Suprapubic skin (tissue), 4 donors: ENCODE data around the gene FOXK2. TPM values are rescaled to one million over a fixed set of nuclear protein-coding genes. Genes with fewer than 3 reads are reported as not detected.
"Not testable (repeated sequence)": the region's sequence is repeated elsewhere in the genome, so short reads cannot be mapped to it uniquely, and the experiment has no call there.

ENCODE experiments used
- DNase-seq, 2 donors: peaks; one replicate each; pipeline ENCODE4 v3.0.0-alpha.2; 2019; ENCODE audit warnings: low spot score in 2 of 2
- H3K27ac ChIP-seq: fragments of 200-600 bp; sonication (generic); one replicate; pipeline ENCODE4 v1.5.1; 2019
- H3K27me3 ChIP-seq: fragments of 200-600 bp; sonication (generic); one replicate; pipeline ENCODE4 v1.5.1; 2019
- H3K36me3 ChIP-seq: fragments of 200-600 bp; sonication (generic); one replicate; pipeline ENCODE4 v1.5.1; 2019
- H3K4me1 ChIP-seq: fragments of 200-600 bp; sonication (generic); one replicate; pipeline ENCODE4 v1.5.1; 2019
- H3K4me3 ChIP-seq: fragments of 200-600 bp; sonication (generic); one replicate; pipeline ENCODE4 v1.5.1; 2019; ENCODE audit warnings: mild to moderate bottlenecking
- H3K9me3 ChIP-seq: fragments of 200-600 bp; sonication (generic); one replicate; pipeline ENCODE4 v1.5.1; 2019
- EP300 ChIP-seq: sonication (generic); formaldehyde crosslinking; IDR thresholded peaks from one replicate; pipeline ENCODE4 v1.6.1; 2017; ENCODE audit warnings: antibody characterized with exemption
- POLR2A ChIP-seq, 2 donors: fragments of 450-650 bp; IDR thresholded peaks; one replicate each; pipeline ENCODE4 v1.6.1; 2017; ENCODE audit warnings: antibody characterized with exemption in 2 of 2, mild to moderate bottlenecking in 2 of 2, moderate library complexity in 2 of 2
- POLR2AphosphoS5 ChIP-seq, 3 donors: sonication (generic); formaldehyde crosslinking; IDR thresholded peaks; one replicate each; pipeline ENCODE4 v1.6.1; 2017; ENCODE audit warnings: antibody characterized with exemption in 3 of 3
- WGBS: methylation state at CpG from one replicate; pipeline ENCODE4 v1.1.5; 2018; 5-methylcytosine and 5-hydroxymethylcytosine counted together
- total RNA-seq, 4 donors: library from RNA; depleted of rRNA; stranded (reverse); fragments of >200 nt; gene quantifications; one replicate each; pipeline ENCODE4 v1.1.0, GENCODE V29; 2016
- TF ChIP-seq, protein P1 (sequence below), 2 donors: fragments of 200-600 bp in 1 of 2; fragments of 450-650 bp in 1 of 2; sonication (generic) in 1 of 2; IDR thresholded peaks; one replicate each; pipeline ENCODE4 v1.5.1; 2016 to 2019; ENCODE audit warnings: antibody characterized with exemption in 2 of 2, mild to moderate bottlenecking in 1 of 2, moderate library complexity in 1 of 2

Gene FOXK2
- total RNA-seq, 4 donors from 2014 or later, result 62.7 to 94.5 (median 78.4) TPM

DNA sequence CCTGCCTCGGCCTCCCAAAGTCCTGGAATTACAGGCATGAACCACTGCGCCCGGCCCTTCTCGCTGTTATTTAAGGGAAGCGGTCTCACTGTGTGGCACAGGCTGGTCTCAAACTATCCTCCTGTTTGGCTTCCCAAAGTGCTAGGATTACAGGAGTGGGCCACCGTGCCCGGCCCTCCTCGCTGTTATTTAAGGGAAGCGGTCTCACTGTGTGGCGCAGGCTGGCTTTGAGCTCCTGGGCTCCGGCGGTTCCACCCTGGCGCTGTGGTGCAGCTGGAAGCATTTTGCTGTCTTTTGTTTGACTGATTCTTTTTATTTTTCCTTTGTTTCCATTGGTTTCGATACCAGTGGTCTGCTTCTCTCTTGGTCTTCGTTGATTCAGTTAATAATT is 40.7 kb downstream of the FOXK2 start:
- peaks cover 3% of the 10 kb centered on the region for H3K36me3 ChIP-seq
- WGBS, result 80% methylated on average over 15 of the region's 15 CpGs
- TF ChIP-seq POLR2AphosphoS5 (IDR thresholded peaks at IDR 0.05) (no peak), EP300 (no peak), POLR2A (IDR thresholded peaks at IDR 0.05) (no peak)
- TF ChIP-seq, protein P1, sequence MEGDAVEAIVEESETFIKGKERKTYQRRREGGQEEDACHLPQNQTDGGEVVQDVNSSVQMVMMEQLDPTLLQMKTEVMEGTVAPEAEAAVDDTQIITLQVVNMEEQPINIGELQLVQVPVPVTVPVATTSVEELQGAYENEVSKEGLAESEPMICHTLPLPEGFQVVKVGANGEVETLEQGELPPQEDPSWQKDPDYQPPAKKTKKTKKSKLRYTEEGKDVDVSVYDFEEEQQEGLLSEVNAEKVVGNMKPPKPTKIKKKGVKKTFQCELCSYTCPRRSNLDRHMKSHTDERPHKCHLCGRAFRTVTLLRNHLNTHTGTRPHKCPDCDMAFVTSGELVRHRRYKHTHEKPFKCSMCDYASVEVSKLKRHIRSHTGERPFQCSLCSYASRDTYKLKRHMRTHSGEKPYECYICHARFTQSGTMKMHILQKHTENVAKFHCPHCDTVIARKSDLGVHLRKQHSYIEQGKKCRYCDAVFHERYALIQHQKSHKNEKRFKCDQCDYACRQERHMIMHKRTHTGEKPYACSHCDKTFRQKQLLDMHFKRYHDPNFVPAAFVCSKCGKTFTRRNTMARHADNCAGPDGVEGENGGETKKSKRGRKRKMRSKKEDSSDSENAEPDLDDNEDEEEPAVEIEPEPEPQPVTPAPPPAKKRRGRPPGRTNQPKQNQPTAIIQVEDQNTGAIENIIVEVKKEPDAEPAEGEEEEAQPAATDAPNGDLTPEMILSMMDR (IDR thresholded peaks at IDR 0.05), result no peak
- H3K9me3 ChIP-seq, result no peaks in the 10 kb centered on the region
- DNase-seq, result no peak
- H3K27ac ChIP-seq, result no peak overlapping the region
- H3K27me3 ChIP-seq, result no peaks in the 10 kb centered on the region
- H3K4me3 ChIP-seq, result no peak overlapping the region
- H3K4me1 ChIP-seq, result peaks cover 15% of the 10 kb centered on the region

DNA sequence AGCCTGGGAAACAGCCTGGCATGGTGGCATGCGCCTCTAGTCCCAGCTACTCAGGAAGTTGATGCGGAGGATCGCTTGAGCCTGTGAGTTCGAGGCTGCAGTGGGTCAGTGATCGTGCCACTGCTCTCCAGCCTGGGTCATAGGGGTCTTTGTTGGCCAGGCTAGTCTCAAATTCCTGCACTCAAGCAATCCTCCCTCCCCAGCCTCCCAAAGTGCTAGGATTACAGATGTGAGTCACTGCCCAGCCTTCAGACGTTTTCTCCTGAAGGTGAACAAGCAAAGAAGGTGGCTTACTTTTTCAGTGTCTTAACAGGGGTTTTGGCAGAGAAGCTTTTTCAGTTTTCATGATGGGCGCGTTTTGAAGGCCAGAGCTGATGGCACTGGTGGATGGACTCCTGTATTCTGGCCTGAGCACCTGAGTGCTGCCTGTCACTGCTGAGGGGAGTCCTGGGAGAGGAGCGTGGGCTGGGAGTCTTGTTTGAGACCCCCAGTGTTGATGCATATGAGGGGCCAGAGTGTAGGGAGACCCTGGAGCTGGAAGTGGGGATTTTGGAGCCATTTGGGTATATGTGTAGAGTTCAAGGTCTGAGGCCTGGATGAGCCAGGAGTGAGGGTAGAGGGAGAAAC is 41.4 kb downstream of the FOXK2 start:
- peaks cover 10% of the 10 kb centered on the region for H3K36me3 ChIP-seq
- H3K27ac ChIP-seq, result no peak overlapping the region
- H3K4me3 ChIP-seq, result no peak overlapping the region
- TF ChIP-seq POLR2AphosphoS5 (IDR thresholded peaks at IDR 0.05), result no peak
- TF ChIP-seq POLR2A (IDR thresholded peaks at IDR 0.05), result no peak
- TF ChIP-seq EP300, result no peak
- TF ChIP-seq, protein P1 (IDR thresholded peaks at IDR 0.05), result no peak
- WGBS, result 85% methylated on average over 9 of the region's 9 CpGs
- H3K4me1 ChIP-seq, result peaks cover 14% of the 10 kb centered on the region
- H3K27me3 ChIP-seq, result no peaks in the 10 kb centered on the region
- H3K9me3 ChIP-seq, result no peaks in the 10 kb centered on the region
- no peak for DNase-seq

DNA sequence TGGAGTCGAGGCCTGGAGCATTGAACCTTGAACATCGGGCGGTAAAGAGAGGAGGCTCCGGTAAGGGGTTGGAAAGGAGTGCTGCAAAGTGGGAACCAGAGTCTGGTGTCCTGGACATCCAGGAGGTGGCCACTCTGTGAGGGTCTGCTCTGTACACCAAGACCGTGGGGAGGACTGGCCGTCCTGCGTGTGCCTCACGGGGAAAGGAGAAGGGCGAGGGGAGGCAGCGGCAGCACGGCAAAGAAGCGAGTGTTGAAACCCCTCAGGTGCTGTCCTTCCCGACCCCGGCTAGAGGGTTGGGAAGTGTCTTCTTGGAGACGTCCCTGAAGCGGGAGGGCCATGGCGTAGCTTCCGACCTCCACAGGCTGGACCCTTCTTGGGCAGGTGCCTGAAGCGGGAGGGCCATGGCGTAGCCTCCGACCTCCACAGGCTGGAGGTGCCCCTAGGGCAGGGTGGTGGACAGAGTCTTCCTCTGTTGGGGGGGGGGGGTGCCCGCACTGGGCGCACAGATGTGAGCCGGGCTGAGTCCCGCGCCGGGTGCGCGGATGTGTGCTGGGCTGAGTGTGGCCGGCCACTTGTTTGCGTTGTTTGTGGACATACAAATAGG is 42.0 kb downstream of the FOXK2 start:
- Histone ChIP-seq H3K27me3 (no peaks in the 10 kb centered on the region), H3K27ac (no peak overlapping the region), H3K4me1 (peaks cover 14% of the 10 kb centered on the region), H3K9me3 (no peaks in the 10 kb centered on the region), H3K36me3 (peaks cover 16% of the 10 kb centered on the region), H3K4me3 (no peak overlapping the region)
- 93% methylated on average over 31 of the region's 31 CpGs for WGBS
- no peak for TF ChIP-seq POLR2AphosphoS5 (IDR thresholded peaks at IDR 0.05)
- no peak for TF ChIP-seq EP300
- TF ChIP-seq, protein P1 (IDR thresholded peaks at IDR 0.05), result no peak
- no peak for TF ChIP-seq POLR2A (IDR thresholded peaks at IDR 0.05)
- DNase-seq, result no peak

DNA sequence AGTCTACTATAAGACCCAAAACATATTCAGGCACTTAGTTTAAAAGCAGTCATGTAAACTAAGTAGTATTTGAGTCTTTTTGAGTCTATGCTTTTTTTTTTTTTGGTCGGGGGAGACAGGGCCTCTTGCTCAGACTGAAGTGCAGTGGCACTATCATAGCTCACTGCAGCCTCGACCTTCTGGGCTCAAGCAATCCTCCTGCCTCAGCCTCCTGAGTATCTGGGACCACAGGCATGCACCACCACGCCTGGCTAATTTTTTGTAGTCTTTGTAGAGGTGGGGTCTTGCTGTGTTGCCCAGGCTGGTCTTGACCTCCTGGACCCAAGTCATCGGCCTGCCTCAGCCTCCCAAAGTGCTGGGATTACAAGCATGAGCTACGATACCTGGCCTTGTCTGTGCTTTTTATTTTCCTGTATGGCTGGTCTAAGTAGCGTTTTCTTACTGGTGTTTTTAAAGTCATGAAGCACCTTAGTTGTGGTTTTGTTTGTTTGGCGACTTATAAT is 43.2 kb downstream of the FOXK2 start:
- not testable (repeated sequence) for H3K27ac ChIP-seq, H3K27me3 ChIP-seq, DNase-seq, H3K4me3 ChIP-seq, H3K9me3 ChIP-seq
- H3K36me3 ChIP-seq, result peaks cover 27% of the 10 kb centered on the region
- peaks cover 14% of the 10 kb centered on the region for H3K4me1 ChIP-seq
- WGBS, result 82% methylated on average over 7 of the region's 7 CpGs

DNA sequence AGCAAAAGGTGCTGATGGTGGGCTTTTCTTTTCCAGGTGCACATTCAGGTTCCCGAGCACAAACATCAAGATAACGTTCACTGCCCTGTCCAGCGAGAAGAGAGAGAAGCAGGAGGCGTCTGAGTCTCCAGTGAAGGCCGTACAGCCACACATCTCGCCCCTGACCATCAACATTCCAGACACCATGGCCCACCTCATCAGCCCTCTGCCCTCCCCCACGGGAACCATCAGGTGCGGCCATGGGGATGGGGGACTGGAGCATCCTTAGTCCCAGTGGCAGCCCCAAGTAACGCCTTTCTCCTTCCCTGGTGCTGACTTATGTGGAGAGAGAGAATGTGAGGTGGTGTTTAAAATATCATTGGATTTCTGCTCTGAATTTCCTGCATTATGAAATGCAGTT is 43.8 kb downstream of the FOXK2 start:
- peaks cover 14% of the 10 kb centered on the region for H3K4me1 ChIP-seq
- no peak overlapping the region for H3K27ac ChIP-seq
- no peaks in the 10 kb centered on the region for H3K9me3 ChIP-seq
- TF ChIP-seq POLR2A (IDR thresholded peaks at IDR 0.05) (no peak), EP300 (no peak), POLR2AphosphoS5 (IDR thresholded peaks at IDR 0.05) (no peak)
- TF ChIP-seq, protein P1 (IDR thresholded peaks at IDR 0.05), result no peak
- WGBS, result 88% methylated on average over 8 of the region's 9 CpGs
- H3K27me3 ChIP-seq, result no peaks in the 10 kb centered on the region
- peaks cover 33% of the 10 kb centered on the region for H3K36me3 ChIP-seq
- DNase-seq, result no peak
- no peak overlapping the region for H3K4me3 ChIP-seq

DNA sequence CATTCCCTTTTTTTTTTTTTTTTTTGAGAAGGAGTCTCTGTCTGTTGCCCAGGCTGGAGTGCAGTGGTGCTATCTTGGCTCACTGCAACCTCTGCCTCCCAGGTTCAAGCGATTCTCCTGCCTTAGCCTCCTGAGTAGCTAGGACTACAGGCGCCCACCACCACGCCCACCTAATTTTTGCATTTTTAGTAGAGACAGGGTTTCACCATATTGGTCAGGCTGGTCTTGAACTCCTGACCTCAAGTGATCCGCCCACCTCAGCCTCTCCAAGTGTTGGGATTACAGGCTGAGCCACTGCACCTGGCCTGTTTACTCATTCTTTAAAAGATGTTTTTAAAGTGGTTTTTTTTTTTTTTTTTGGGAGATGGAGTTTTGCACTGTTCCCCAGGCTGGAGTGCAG is 44.2 kb downstream of the FOXK2 start:
- peaks cover 14% of the 10 kb centered on the region for H3K4me1 ChIP-seq
- DNase-seq, H3K9me3 ChIP-seq, H3K27ac ChIP-seq, H3K4me3 ChIP-seq, H3K27me3 ChIP-seq: not testable (repeated sequence)
- 95% methylated on average over 4 of the region's 4 CpGs for WGBS
- H3K36me3 ChIP-seq, result peaks cover 36% of the 10 kb centered on the region
